ENCODE results near the gene BARHL1. TPM values are rescaled to one million over a fixed set of nuclear protein-coding genes. Genes with fewer than 3 reads are reported as not detected.

BARHL1 gene
- total RNA-seq, 4 donors from 2014 or later: not detected

DNA sequence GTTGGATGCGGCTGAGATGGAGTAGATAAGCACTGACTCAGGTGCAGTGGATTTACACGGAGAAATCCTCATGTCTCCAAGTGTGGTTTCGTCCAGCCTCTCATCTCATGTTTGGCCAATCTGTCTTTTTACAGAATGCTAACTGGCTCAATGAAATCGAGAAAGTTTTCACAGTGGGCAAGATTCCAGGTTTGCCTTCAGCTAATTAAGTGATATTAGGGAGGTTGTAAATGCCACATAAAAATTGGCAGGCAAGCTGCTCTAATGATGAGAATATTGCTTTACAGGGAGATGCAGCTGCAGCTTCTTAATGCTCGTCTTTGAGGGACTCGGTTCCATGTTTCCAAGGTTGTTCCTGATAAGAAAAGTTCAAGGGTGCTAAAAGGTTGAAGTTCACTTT lies 23.7 kb downstream of the BARHL1 start:
- peaks cover 39 to 98% (median 79%) of the 10 kb centered on the region in 4 donors for H3K36me3 ChIP-seq

GRCh38 chr9:132609184-132609583 lies 26.8 kb downstream of the BARHL1 start:
- WGBS: 89% methylated on average over 9 of the region's 9 CpGs
- Histone ChIP-seq H3K27ac (replicated peaks in 1 of 4) (no peak overlapping the region), H3K27me3 (no peaks in the 10 kb centered on the region), H3K9me3 (no peaks in the 10 kb centered on the region), H3K36me3 (peaks cover 48 to 97% (median 81%) of the 10 kb centered on the region in 4 donors), H3K4me1 (no peaks in the 10 kb centered on the region), H3K4me3 (no peak overlapping the region)
- DNase-seq (ENCODE audit: extremely low spot score): no peak
- TF ChIP-seq POLR2A (IDR thresholded peaks at IDR 0.05; ENCODE audit: low read depth): no peak
- no peak for TF ChIP-seq CTCF (IDR thresholded peaks at IDR 0.05)
- TF ChIP-seq POLR2AphosphoS5 (IDR thresholded peaks at IDR 0.05): no peak
- no peak for TF ChIP-seq EP300 (IDR thresholded peaks at IDR 0.05)
- intact Hi-C loops (cut with DNase I): no loop called here

More for the DNA sequence above, 23.7 kb downstream of the BARHL1 start:
- Histone ChIP-seq H3K9me3 (no peaks in the 10 kb centered on the region), H3K27ac (replicated peaks in 1 of 4) (no peak overlapping the region), H3K4me1 (no peaks in the 10 kb centered on the region), H3K27me3 (no peaks in the 10 kb centered on the region), H3K4me3 (no peak overlapping the region)
- 88% methylated on average over 6 of the region's 6 CpGs for WGBS
- intact Hi-C loops (cut with DNase I): no loop called here
- no peak for TF ChIP-seq POLR2AphosphoS5 (IDR thresholded peaks at IDR 0.05)
- no peak for TF ChIP-seq CTCF (IDR thresholded peaks at IDR 0.05)
- TF ChIP-seq EP300 (IDR thresholded peaks at IDR 0.05): no peak
- no peak for TF ChIP-seq POLR2A (IDR thresholded peaks at IDR 0.05; ENCODE audit: low read depth)
- no peak for DNase-seq (ENCODE audit: extremely low spot score)

DNA sequence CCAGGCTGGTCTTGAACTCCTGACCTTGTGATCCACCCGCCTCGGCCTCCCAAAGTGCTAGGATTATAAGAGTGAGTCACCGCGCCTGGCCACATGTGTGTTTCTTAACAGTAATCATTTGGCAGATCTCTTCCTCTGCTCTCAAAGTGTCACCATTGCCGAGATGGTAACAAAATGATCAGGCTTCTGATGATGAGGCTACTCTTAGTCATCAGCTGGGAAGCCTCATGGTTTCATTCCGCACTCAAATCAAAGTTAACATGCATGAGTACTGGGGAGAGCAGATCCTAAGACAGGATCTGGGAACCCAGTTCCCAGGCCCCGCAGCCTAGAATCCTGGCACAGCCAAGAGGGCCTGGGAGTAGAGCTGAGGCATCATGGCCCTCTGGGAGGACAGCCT lies 27.4 kb downstream of the BARHL1 start:
- intact Hi-C loops (cut with DNase I): no loop called here
- WGBS: 79% methylated on average over 7 of the region's 7 CpGs

GRCh38 chr9:132610661-132611060 lies 28.3 kb downstream of the BARHL1 start:
- TF ChIP-seq POLR2AphosphoS5 (IDR thresholded peaks at IDR 0.05): no peak
- TF ChIP-seq CTCF (IDR thresholded peaks at IDR 0.05): no peak
- no peak for TF ChIP-seq EP300 (IDR thresholded peaks at IDR 0.05)
- no peak for TF ChIP-seq POLR2A (IDR thresholded peaks at IDR 0.05; ENCODE audit: low read depth)
- intact Hi-C loops (cut with DNase I): no loop called here
- Histone ChIP-seq H3K4me3 (no peak overlapping the region), H3K27me3 (no peaks in the 10 kb centered on the region), H3K4me1 (no peaks in the 10 kb centered on the region), H3K27ac (replicated peaks in 1 of 4) (no peak overlapping the region), H3K36me3 (peaks cover 54 to 98% (median 88%) of the 10 kb centered on the region in 4 donors), H3K9me3 (no peaks in the 10 kb centered on the region)
- WGBS: 93% methylated on average over 8 of the region's 12 CpGs
- no peak for DNase-seq (ENCODE audit: extremely low spot score)

More for the DNA sequence above, 27.4 kb downstream of the BARHL1 start:
- no peak overlapping the region for H3K4me3 ChIP-seq
- no peaks in the 10 kb centered on the region for H3K9me3 ChIP-seq
- H3K36me3 ChIP-seq: peaks cover 48 to 98% (median 85%) of the 10 kb centered on the region in 4 donors
- TF ChIP-seq POLR2A (IDR thresholded peaks at IDR 0.05; ENCODE audit: low read depth) (no peak), POLR2AphosphoS5 (IDR thresholded peaks at IDR 0.05) (no peak), EP300 (IDR thresholded peaks at IDR 0.05) (no peak), CTCF (IDR thresholded peaks at IDR 0.05) (no peak)
- no peak overlapping the region for H3K27ac ChIP-seq (replicated peaks in 1 of 4)
- DNase-seq (ENCODE audit: extremely low spot score): no peak
- H3K27me3 ChIP-seq: no peaks in the 10 kb centered on the region
- H3K4me1 ChIP-seq: no peaks in the 10 kb centered on the region

- Histone ChIP-seq H3K4me3 (no peak overlapping the region), H3K4me1 (peaks cover 0 to under 1% (median 0%) of the 10 kb centered on the region in 4 donors), H3K27ac (replicated peaks in 1 of 4) (no peak overlapping the region), H3K36me3 (peaks cover 39 to 98% (median 91%) of the 10 kb centered on the region in 4 donors), H3K27me3 (no peaks in the 10 kb centered on the region), H3K9me3 (no peaks in the 10 kb centered on the region)
- intact Hi-C loops (cut with DNase I): no loop called here
- no peak for DNase-seq (ENCODE audit: extremely low spot score)
- WGBS: 77% methylated on average over 6 of the region's 6 CpGs
- TF ChIP-seq POLR2AphosphoS5 (IDR thresholded peaks at IDR 0.05) (no peak), EP300 (IDR thresholded peaks at IDR 0.05) (no peak), POLR2A (IDR thresholded peaks at IDR 0.05; ENCODE audit: low read depth) (no peak), CTCF (IDR thresholded peaks at IDR 0.05) (no peak)
Observed at GRCh38 chr9:132614324-132614723, 31.9 kb downstream of the BARHL1 start.
